Gastroesophageal sphincter (tissue), 3 donors: ENCODE measurements around the gene FHIT.

Experiments used
- EP300 ChIP-seq: sonication (generic); formaldehyde crosslinking; IDR thresholded peaks from one replicate; pipeline ENCODE4 v1.6.1; 2017; ENCODE audit warnings: antibody characterized with exemption, mild to moderate bottlenecking
- POLR2A ChIP-seq, 2 donors: fragments of 450-650 bp; IDR thresholded peaks; one replicate each; pipeline ENCODE4 v1.6.1; 2017; ENCODE audit warnings: antibody characterized with exemption in 2 of 2, mild to moderate bottlenecking in 2 of 2, moderate library complexity in 1 of 2
- POLR2AphosphoS5 ChIP-seq: sonication (generic); formaldehyde crosslinking; IDR thresholded peaks from one replicate; pipeline ENCODE4 v1.6.1; 2017; ENCODE audit warnings: antibody characterized with exemption
- TF ChIP-seq, protein P1 (sequence below), 4 experiments: fragments of 200-600 bp in 2 of 4; fragments of 450-650 bp in 2 of 4; sonication (generic) in 1 of 4; IDR thresholded peaks; one replicate each; pipeline ENCODE4 v1.5.1; 2017 to 2019; ENCODE audit warnings: antibody characterized with exemption in 4 of 4, mild to moderate bottlenecking in 2 of 4, moderate library complexity in 2 of 4

- TF ChIP-seq, protein P1, sequence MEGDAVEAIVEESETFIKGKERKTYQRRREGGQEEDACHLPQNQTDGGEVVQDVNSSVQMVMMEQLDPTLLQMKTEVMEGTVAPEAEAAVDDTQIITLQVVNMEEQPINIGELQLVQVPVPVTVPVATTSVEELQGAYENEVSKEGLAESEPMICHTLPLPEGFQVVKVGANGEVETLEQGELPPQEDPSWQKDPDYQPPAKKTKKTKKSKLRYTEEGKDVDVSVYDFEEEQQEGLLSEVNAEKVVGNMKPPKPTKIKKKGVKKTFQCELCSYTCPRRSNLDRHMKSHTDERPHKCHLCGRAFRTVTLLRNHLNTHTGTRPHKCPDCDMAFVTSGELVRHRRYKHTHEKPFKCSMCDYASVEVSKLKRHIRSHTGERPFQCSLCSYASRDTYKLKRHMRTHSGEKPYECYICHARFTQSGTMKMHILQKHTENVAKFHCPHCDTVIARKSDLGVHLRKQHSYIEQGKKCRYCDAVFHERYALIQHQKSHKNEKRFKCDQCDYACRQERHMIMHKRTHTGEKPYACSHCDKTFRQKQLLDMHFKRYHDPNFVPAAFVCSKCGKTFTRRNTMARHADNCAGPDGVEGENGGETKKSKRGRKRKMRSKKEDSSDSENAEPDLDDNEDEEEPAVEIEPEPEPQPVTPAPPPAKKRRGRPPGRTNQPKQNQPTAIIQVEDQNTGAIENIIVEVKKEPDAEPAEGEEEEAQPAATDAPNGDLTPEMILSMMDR (IDR thresholded peaks at IDR 0.05) = no peak
- TF ChIP-seq EP300 (no peak), POLR2AphosphoS5 (no peak), POLR2A (IDR thresholded peaks at IDR 0.05) (no peak)
These were observed 1250.7 kb downstream of the FHIT start for GRCh38 chr3:60000311-60001105.
